ENCODE results near the gene OSTC. TPM values are rescaled to one million over a fixed set of nuclear protein-coding genes. Genes with fewer than 3 reads are reported as not detected.

OSTC gene
- 10 to 100 TPM; 21.8 to 25.5 TPM for total RNA-seq
- 81.6 TPM for polyA plus RNA-seq (2013, experiment 1 of 2)
- 83.0 TPM for polyA plus RNA-seq (2013, experiment 2 of 2)
- 30.5 to 129 (median 53.4) reads per million in 172 experiments for total RNA-seq

- Histone ChIP-seq H3K27ac (ENCODE audit: low read depth in 1 of 2, low read length in 2 of 2) (peak within 1 kb of the TSS; percentile 84), H3K9me3 (ENCODE audit: control insufficient read depth in 1 of 2, insufficient read depth in 1 of 2, low read length in 2 of 2) (no peaks in the 10 kb centered on the region), H3K4me1 (ENCODE audit: insufficient read depth, low read length) (peaks cover 15% of the 10 kb centered on the region), H3K36me3 (ENCODE audit: insufficient read depth, low read length) (no peaks in the 10 kb centered on the region), H3K27me3 (ENCODE audit: control insufficient read depth in 1 of 2, insufficient read depth in 2 of 2, low read length in 2 of 2) (no peaks in the 10 kb centered on the region), H3K4me3 (ENCODE audit: low read length) (peak within 1 kb of the TSS; percentile 85)
- CTCF ChIA-PET: interaction anchor here (1.3 to 1.5 kb wide), 2 partner anchors 31 to 632 kb away, joined by 3 read pairs; no protein-coding TSS in a partner anchor
- POLR2A ChIA-PET: interaction anchor here (0.6 to 2.9 kb wide), 18 partner anchors 9 to 930 kb away, joined by 3 to 52 read pairs (median 4); partner anchors contain the start of genes HADH, LEF1 and RPL34
- Mint-ChIP-seq H3K27me3 (no peaks in the 10 kb centered on the region), H3K36me3 (ENCODE audit: low read depth) (peaks cover 22% of the 10 kb centered on the region), H3K27ac (peak within 1 kb of the TSS; percentile 99), H3K9me3 (no peaks in the 10 kb centered on the region), H3K4me3 (peak within 1 kb of the TSS; percentile 93), H3K4me1 (ENCODE audit: low read depth) (peaks cover 50% of the 10 kb centered on the region)
- peak; percentile 21 for TF ChIP-seq CTCF (IDR thresholded peaks at IDR 0.05)
- intact Hi-C loops (cut with DNase I, micrococcal nuclease): loop anchor here (2.0 to 10.0 kb wide), 4 partner anchors 30 to 1164 kb away; partner anchors contain the start of genes CYP2U1 (in 1 of the 2), GAR1 (in 1 of the 2), HADH (in 1 of the 2) and RPL34 (in 1 of the 2)
- DNase-seq (peak; percentile 86 to 96 (median 89)), ATAC-seq (ENCODE audit: poor library complexity) (peak; percentile 89)
Measured at GRCh38 chr4:108650212-108651013, at the start of gene OSTC. Gene OSTC (plus strand): TSS chr4:108650599. CDS start chr4:108650656, 57 bp downstream.

GRCh38 chr4:108601106-108601505 lies 49.3 kb upstream of the OSTC start:
- POLR2A ChIA-PET: no interaction called here
- Histone ChIP-seq H3K27ac (ENCODE audit: low read depth in 1 of 2, low read length in 2 of 2) (peak overlapping the region in 1 of 2 donors; percentile 14), H3K9me3 (ENCODE audit: control insufficient read depth in 1 of 2, insufficient read depth in 1 of 2, low read length in 2 of 2) (no peaks in the 10 kb centered on the region), H3K36me3 (ENCODE audit: insufficient read depth, low read length) (no peaks in the 10 kb centered on the region), H3K4me1 (ENCODE audit: insufficient read depth, low read length) (peaks cover 12% of the 10 kb centered on the region), H3K27me3 (ENCODE audit: control insufficient read depth in 1 of 2, insufficient read depth in 2 of 2, low read length in 2 of 2) (no peaks in the 10 kb centered on the region), H3K4me3 (ENCODE audit: low read length) (no peak overlapping the region)
- intact Hi-C loops (cut with DNase I, micrococcal nuclease): no loop called here
- no peaks in the 10 kb centered on the region for H3K9me3 Mint-ChIP-seq
- H3K4me1 Mint-ChIP-seq (ENCODE audit: low read depth): peaks cover 27% of the 10 kb centered on the region
- DNase-seq (no peak), ATAC-seq (ENCODE audit: poor library complexity) (no peak)
- no peak for TF ChIP-seq CTCF (IDR thresholded peaks at IDR 0.05)
- peaks cover 13% of the 10 kb centered on the region for H3K36me3 Mint-ChIP-seq (ENCODE audit: low read depth)
- no peaks in the 10 kb centered on the region for H3K27me3 Mint-ChIP-seq
- H3K27ac Mint-ChIP-seq: peak overlapping the region; percentile 54
- CTCF ChIA-PET: no interaction called here
- H3K4me3 Mint-ChIP-seq: no peak overlapping the region

- peak overlapping the region; percentile 28 for H3K4me3 Mint-ChIP-seq
- H3K27ac Mint-ChIP-seq: peak overlapping the region; percentile 54
- no peak for TF ChIP-seq CTCF (IDR thresholded peaks at IDR 0.05)
Measured at GRCh38 chr4:108601532-108601931, 48.9 kb upstream of the OSTC start.

More at GRCh38 chr4:108601532-108601931, 48.9 kb upstream of the OSTC start:
- CTCF ChIA-PET: no interaction called here
- H3K27me3 Mint-ChIP-seq: no peaks in the 10 kb centered on the region
- peaks cover 10% of the 10 kb centered on the region for H3K36me3 Mint-ChIP-seq (ENCODE audit: low read depth)
- peaks cover 27% of the 10 kb centered on the region for H3K4me1 Mint-ChIP-seq (ENCODE audit: low read depth)
- Histone ChIP-seq H3K27me3 (ENCODE audit: control insufficient read depth in 1 of 2, insufficient read depth in 2 of 2, low read length in 2 of 2) (no peaks in the 10 kb centered on the region), H3K9me3 (ENCODE audit: control insufficient read depth in 1 of 2, insufficient read depth in 1 of 2, low read length in 2 of 2) (no peaks in the 10 kb centered on the region), H3K4me1 (ENCODE audit: insufficient read depth, low read length) (peaks cover 12% of the 10 kb centered on the region), H3K36me3 (ENCODE audit: insufficient read depth, low read length) (no peaks in the 10 kb centered on the region), H3K27ac (ENCODE audit: low read depth in 1 of 2, low read length in 2 of 2) (no peak overlapping the region), H3K4me3 (ENCODE audit: low read length) (no peak overlapping the region)
- H3K9me3 Mint-ChIP-seq: no peaks in the 10 kb centered on the region
- POLR2A ChIA-PET: interaction anchor here (1.7 kb wide), 1 partner anchor 29 kb away, joined by 4 read pairs; no protein-coding TSS in a partner anchor
- peak; percentile 97 for ATAC-seq (ENCODE audit: poor library complexity)
- intact Hi-C loops (cut with DNase I, micrococcal nuclease): no loop called here
- DNase-seq: peak in 6 of 14 experiments; percentile 9 to 64 (median 29)
